GM18519 (cell line): Measurements from ENCODE around the gene ALPG.
"Not testable (repeated sequence)": the region's sequence is repeated elsewhere in the genome, so short reads cannot be mapped to it uniquely, and the experiment has no call there.

Experiments
- ATAC-seq: cut with Tn5 transposase; IDR thresholded peaks from one replicate; pipeline ENCODE4 v1.9.1; 2021; ENCODE audit warnings: mild to moderate bottlenecking, moderate library complexity; ENCODE audit not compliant: unreplicated experiment, low FRiP score

ALPG gene

DNA sequence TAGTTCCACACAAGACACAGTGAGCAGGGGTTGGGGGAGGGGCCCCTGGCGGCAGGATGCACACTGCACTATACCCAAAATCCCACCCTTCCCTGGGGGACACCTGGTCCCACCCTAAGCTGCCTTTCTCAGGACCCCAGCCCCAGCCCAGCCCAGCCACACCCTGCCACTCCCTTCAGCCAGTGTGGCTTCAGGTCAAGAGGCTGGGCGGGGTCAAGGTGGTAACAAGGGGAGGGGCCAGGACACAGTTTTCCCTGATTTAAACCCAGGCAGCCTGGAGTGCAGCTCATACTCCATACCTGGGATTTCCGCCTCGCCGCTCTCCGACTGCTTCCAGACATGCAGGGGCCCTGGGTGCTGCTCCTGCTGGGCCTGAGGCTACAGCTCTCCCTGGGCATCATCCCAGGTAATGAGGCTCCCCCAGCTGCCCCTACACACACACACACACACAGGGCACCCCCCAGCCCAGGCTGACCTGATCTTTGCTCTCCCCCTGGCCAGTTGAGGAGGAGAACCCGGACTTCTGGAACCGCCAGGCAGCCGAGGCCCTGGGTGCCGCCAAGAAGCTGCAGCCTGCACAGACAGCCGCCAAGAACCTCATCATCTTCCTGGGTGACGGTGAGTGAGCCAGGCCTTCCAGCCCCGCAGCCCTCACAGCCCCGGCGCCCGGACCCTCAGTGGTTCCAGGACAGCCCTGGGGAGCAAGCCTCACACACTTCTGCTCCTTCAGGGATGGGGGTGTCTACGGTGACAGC, at the start of gene ALPG:
TSS of gene ALPG (plus strand) at position 289 of the 755 bp plus-strand sequence. CDS start at position 340, 51 bp downstream.
- no peak for ATAC-seq

DNA sequence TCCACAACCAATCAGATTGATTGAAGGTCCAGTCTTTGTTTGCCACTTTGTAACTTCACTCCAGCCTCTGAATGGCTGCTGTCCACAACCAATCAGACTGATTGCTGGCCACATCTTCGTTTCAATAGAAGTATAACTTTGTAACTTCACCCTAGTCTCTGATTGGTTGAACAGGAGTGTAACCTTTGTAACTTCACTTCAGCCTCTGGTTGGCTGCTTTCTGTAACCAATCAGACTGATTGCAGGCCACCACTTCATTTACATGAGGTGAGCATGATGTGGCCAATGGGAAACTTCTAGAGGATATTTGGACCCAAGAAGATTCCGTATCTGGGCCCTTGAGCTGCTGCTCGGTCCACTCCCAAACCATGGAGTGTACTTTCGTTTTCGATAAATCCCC, 45.0 kb upstream of the ALPG start:
- no peak for ATAC-seq

DNA sequence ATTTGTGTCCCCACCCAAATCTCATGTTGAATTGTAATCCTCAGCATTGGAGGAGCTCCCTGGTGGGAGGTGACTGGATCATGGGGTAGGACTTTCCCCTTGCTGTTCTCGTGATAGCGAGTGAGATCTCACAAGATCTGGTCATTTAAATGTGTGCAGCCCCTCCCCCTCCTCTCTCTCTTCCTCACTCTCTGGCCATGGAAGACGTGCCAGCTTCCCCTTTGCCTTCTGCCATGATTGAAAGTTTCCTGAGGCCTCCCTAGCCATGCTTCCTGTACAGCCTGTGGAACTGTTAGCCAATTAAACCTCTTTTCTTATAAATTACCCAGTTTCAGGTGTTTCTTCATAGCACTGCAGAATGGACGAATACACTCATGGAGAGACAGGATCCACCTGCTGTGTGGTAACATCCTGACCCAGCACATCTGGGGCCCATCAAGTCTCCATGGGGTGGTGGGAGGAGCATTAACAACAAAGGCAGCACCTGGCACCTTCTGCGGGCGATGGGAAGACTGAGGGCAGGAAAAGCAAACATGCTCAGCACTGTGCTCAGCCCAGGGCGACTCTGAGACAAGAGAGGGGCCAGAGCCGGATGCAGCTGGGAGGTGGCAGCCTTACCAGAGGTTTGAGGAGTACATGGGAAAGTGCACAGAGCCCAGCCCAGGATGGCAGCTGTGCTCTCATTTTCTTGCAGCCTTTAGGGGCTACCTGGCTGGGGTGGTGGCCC, 44.3 kb upstream of the ALPG start:
- ATAC-seq, result no peak

DNA sequence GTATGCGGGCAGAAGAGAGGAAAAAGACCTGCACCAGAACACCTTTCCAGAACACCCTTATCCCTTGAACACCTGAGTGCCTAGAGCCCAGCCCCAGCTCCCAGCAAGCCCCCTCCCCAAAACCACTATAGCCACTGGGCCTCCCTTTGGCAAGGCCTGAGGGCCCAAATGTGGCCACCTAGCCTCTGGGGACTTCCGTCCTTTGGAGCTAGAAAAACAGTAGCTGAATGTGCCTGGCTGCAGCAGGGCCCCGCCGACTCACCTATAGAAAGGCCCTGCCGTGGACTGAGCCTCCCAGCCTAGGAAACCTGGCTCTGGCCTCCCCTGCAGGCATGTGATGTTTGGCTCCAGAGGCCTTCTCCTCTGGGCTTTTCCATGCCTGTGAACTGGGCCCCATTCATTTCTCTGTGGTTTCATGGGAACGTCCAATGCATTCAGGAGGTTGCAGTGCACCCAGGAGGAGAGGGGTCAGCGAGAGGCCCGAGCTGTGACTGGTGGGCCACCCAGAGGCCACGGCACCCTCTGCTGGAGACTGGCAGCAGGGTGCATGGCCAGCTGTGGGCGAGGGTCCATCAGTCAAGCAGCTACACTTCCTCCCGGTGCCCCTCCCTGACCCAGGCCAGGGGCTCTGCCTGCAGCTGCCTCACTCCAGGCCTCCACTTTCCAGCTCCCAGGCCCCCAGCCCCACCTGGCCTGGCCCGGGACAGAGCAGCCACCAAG, 43.4 kb upstream of the ALPG start:
- ATAC-seq, result not testable (repeated sequence)

DNA sequence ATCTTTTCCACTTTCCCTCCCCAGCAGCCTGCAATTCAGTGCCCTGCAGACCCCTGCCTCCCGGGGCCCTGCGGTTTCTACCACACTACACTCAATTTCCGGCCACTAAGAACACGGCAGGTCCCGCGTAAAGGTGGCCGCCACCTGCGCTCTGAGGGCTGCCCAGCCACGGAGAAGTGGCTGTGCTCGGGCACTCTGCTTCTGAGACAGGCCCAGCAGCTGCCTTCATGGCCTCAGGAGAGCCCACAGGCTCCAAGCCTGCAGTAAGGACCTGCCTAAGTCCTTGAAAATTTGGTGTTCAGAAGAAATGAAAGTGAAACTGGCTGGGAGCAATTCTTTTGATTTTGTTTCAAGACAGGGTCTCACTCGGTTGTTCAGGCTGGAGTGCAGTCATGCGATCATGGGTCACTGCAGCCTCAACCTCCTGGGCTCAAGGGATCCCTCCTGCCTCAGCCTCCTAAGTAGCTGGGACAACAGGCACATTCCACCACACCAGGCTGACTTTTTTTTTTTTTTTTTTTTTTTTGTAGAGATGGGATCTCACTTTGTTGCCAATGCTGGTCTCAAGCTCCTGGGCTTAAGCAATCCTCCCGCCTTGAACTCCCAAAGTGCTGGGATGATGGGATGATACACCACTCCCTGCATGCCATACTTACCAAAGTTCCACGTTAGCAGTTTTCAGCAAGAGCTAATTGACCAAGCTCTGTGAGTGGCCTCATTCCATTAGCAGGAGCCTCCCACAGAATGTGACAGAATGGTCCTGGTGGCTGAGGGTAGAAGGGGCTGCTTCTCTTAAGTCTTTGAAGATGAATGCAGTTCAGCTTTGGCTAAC, 42.6 kb upstream of the ALPG start:
- ATAC-seq, result no peak

DNA sequence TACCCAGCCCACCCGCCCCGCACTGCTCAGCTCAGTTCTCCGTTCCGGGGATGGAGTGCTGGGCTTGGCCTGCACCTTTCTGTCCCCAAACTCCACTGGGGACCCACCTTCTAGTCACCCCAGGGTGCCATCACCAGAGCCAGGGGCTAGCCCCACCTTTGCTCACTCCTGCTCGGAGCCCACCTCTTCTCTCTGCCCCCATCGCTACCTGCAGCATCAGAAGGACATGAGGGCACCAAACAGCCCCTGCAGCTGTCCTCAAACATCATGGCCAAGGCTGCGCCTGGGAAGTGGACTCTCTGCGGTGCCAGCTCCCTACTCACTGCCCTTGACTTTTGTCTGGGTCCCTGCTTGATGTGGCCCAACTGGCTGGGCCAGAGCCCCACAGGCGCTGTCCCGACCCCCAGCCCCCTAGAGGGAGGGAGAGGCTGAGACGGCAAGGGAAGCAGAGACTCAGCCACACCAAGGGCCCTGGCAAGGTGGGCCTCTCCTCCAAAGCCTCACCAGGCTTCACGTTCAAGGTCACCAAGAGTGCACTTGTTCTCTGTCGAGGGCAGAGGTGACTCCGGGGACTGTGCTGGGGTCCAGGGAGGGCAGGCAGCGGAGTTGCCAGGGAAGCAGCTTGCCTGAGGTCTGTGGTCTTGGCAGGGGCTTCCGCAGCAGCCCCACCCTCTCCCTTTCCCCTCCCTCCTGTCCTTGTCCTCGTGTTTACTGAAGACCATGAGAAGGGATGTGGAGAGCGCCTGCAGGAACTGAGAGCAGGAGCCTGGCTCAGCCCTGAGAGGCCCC, 41.6 kb upstream of the ALPG start:
- ATAC-seq, result not testable (repeated sequence)

DNA sequence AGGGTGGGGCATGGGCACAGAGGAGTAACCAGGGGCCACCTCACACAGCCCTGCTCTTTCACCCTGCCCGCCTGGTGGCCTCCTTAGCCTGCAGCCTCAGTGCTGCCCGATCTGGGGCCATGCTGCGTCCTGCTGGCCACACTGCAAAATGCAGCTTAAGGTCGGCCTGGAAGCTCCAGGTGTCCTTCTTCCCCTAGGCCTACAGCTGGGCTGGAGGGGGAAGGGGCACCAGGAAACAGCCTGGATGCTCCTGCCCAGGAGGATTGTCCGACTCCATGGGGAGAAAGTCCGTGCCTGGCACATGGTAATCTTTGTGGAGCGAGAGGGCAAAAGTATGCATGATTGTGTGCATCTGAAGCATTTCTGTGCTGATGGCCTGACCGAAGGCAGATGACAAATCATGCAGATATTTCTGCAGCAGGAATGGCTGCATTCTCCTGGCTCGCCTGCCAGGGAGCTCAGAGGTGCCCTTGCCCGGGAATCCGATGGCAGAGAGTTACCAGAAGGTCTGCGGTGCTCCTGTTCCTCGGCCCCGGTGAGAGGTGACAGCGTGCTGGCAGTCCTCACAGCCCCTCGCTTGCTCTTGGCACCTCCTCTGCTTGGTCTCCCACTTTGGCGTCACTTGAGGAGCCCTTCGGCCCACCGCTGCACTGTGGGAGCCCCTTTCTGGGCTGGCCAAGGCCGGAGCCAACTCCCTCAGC, 40.9 kb upstream of the ALPG start:
- ATAC-seq, result no peak

DNA sequence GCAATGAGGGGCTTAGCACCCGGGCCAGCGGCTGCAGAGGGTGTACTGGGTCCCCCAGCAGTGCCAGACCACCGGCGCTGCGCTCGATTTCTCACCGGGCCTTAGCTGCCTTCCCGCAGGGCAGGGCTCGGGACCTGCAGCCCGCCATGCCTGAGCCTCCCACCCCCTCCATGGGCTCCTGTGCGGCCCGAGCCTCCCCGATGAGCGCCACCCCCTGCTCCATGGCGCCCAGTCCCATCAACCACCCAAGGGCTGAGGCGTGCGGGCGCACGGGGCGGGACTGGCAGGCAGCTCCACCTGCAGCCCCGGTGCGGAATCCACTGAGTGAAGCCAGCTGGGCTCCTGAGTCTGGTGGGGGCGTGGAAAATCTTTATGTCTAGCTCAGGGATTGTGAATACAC, 40.2 kb upstream of the ALPG start:
- ATAC-seq, result not testable (repeated sequence)

DNA sequence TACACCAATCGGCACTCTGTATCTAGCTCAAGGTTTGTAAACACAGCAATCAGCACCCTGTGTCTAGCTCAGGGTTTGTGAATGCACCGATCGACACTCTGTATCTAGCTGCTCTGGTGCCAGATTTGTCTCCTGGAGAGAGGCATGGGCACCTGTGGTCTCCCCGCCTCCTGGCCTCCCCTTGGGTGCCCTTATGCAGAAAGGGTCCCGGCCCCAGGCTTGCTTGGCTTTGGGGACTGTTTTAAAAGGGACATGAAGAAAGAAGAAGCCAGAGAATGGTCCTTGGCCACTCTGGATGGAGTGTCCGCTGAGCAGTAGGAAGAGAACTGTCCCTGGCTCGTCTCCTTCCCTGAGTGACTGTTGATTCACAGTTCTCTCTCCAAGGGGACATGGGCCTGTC, 39.6 kb upstream of the ALPG start:
- ATAC-seq, result no peak

DNA sequence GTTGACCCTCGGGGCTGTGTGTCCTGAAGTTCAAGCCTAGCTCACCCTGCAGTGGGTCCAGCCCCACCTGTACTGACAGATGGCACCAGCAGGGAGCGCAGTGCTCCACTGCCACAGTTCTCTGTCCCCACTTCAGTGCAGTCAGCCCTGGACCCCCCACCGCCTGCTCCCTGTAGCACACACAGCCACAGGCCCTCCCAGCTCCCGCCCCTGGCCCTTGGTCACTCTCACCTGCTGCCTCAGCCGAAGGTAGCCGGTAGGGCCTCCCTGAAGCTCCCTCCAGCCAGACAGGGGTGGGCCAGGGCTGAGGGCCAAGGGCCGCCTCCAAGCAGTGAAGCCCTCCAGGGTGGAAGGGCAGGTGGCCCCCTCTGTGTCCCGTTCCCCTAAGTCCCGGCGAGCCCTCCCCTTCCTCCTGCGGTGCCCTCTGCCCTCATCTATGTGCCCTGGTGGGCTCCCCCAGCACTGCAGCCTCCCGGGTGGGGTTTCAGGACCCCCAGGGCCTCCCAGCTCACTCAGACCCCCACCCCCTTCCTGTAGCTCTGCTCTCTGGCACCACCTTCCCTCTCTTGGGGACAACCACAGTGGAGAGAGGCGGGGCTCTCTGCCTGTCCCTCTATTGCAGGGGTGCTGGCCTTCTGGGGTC, 38.9 kb upstream of the ALPG start:
- ATAC-seq, result no peak

DNA sequence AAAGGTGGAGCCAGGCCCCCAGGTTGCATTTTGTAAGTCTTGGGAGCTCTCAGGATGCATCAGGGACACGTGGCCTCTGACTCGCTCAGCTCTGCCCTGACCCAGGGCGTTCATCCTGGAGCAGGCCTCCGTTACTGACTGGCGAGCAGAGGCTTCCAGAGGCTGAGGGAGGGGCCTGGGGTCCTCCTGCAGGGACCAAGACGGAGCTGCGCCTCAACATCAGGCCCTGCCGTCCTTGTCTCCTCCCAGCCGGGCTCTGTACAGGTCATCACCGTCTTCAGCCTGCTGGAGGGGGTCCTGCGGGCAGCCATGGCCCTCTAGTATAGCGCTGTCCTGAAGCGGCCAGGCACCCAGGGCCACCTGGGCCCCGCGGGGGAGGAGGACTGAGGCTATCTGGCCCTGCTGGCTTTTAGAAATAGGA, 38.3 kb upstream of the ALPG start:
- ATAC-seq, result no peak

DNA sequence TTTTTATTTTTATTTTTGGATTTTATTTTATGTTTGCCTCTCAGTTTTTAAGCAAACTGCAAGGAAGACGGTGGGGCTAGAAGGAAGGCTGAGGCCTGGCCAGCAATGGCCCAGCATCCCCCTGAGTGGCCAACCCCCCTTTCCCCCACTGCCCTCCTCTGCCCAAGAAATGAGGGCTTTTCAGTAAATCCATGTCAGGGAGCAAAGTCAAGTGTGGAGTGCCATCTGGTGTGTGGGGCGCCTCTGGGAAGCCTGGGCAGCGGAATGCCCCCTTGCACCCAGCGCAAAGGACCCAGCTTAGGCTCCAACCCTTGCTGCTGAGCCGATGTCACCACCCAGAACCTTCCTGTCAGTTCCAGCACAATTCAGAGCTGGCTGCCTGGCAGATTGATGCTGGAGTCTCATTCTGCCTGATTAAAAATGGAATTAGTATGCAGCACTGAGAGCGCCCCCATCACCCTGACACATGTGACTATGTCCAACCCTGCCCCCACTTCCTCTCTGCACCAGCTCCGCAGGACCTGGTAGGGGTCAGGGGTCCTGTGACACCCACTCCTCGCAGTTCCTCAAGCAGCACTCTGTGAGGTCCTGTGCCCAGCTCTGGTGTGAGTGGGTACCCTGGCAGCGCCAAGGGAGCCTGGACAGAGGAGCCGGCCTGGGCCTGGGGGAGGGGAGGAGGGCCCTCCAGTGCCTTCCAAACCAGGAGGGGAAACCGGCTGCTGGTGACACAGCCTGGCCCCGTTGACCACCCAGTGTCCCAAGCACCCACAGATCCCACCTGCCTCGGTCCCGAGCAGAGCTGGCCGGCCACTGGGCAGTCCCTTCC, 37.3 kb upstream of the ALPG start:
- no peak for ATAC-seq

DNA sequence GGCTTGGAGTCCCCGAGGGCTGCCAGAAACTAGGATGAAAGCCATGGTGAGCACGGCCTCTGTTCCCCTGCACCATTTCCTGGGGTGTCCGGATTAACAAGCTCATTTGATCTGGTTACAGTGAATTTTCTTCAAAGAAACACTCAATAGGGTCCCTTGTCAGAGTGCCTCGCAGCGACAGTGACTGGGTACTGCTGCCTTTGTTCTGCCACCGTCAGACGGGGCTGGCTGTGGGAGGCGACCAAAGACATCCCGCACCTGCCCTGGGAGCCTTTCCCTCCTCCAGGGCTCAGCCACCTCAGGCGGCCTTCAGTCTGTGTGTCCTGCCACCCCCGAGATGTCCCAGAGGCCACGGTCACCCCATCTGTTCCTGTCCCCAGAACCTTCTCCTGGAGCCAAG, 36.6 kb upstream of the ALPG start:
- ATAC-seq, result not testable (repeated sequence)

DNA sequence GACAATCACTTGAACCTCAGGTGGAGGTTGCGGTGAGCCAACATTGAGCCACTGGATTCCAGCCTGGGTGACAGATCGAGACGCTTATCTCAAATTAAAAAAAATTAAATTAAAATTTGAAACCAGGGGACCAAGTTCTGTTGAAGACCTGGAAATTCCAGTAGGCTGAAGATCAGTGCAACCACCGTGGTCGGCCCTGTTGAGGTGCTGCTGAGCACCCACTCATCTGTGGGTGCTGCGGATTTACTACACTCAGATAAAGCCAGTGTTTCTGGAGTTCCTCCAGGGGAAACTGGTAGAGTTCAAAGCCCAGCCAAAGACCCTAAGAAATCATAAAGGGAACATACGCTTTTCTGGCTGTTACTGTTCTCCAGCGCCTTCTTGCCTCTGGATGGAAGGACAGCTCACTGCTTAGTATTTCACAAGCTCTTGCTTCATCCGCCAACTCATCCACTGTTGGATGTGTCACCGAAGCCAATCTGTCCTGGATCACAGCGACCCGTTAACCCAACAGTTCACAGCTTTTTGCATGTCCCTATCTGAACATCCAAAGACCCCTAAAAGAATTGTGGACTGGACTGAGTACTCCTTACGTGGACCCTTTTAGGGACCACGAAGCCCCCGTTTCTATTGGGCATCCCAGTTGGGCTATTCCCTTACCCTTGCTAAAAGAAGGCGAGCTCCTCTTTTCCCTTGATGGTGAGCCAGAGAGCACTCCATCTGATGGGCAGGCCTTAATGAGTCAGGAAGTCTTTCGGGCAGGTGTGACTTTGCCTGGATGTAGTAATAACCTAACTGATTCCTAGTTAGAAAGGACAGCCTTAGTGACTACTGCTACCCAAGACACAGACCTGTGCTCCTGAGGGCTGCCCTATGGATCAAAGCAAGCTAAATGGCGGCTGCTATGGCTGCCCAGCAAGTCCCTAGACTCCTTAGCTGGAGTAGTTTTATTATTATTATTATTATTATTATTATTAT, 34.1 kb upstream of the ALPG start:
- no peak for ATAC-seq

DNA sequence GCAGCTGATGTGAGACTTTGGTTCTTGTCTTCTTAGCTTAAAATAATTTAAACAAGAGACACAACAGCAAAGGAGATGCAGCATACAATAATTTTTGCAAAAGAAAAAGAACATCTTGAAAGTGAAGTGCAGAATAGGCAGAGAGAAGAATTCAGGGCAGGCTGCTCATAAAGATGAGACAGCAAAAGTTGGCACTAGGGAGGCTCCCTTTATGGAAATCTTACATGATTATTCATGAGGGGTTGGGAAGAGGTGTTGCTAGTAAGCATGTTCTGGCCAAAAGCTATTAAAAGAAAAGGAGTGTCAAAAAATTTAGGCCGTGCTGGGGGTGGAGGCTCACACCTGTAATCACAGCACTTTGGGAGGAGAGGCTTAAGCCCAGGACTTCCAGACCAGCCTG, 32.3 kb upstream of the ALPG start:
- ATAC-seq, result no peak

DNA sequence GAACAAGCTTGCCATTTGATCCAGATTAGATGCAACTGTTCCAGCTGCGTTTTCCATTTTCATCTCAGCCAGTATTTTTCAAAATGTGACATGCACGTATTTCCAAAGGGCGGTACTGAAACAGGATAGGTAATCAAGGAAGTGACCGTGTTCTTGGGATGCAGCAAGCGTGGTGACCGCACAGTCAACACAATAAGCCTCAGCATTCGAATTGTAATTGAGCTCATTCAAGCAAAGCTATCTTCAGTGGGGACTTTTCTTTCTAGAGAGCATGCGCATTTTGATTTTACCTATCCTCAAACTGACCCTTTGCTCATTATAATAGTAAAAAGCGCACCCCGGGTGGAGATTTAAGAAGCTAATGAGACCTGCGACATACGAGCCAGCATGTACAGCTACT, 31.5 kb upstream of the ALPG start:
- no peak for ATAC-seq

DNA sequence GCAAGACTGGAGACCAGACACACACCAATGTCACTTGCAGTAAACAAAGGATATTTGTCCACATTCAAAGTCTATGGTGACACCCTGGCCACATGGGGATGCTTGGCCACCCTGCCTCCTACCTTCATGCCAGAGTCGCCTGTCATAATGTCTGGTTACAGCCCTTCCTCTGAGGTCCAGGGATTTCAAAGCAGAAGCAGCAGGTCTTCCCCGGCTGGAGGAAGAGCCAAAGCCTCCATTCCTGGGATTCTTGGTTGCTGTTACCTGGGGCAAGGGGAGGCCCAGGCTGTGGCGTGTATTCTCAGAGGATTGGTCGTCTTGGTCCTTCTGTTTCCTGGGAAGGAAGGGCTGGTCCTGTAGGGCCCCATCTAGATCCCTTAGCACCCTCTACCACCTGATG, 30.4 kb upstream of the ALPG start:
- no peak for ATAC-seq
